ENCODE data around the gene PDE4B. TPM values are rescaled to one million over a fixed set of nuclear protein-coding genes. Genes with fewer than 3 reads are reported as not detected.

The PDE4B gene
- total RNA-seq, 2 donors from 2014 or later: 23.6 to 53.9 TPM

DNA sequence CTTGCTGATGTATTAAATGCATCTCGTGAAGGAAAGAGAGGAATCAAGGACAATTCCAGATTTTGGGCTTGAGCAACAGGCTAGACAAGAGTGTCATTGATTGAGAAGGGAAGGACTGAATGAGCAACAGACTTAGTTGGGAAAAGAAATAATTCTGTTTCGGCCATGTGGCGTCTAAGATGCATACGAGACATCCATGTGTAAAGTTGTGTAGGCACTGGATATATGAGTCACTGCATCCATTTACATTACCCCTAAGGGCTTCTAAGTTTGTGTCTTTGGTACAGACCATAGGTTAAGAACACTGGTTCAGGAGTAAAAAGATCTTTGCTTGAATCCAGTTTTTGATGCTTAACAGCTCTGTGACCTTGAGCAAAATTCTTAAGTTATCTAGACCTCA lies 434.3 kb downstream of the PDE4B start:
- Mint-ChIP-seq H3K36me3 (ENCODE audit: insufficient read depth in 2 of 2) (no peaks in the 10 kb centered on the region), H3K9me3 (no peaks in the 10 kb centered on the region), H3K4me3 (no peak overlapping the region), H3K4me1 (ENCODE audit: low read depth) (peaks cover 25% of the 10 kb centered on the region), H3K27ac (no peak overlapping the region), H3K27me3 (ENCODE audit: low read depth) (peaks cover 8% of the 10 kb centered on the region)
- ATAC-seq (replicated peaks in 1 of 2) (no peak), DNase-seq (no peak)

DNA sequence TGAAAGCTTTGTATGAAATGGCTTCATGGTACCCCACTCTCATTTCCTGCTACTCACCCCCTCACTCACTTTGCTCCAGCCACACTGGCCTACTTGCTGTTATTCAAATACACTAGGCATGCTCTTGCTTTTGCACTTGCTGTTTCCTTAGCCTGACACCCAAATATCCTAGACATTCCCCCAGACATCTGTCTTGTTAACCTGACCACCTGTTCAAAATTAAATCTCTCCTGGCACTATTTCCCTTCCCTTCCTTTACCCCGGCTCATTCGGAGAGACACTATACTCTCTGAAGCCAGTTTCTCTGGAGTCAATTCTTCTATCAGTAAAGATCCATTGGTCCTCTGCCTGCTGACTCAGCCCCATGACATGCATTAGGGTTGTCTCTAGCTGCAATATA lies 435.3 kb downstream of the PDE4B start:
- DNase-seq (no peak), ATAC-seq (replicated peaks in 1 of 2) (no peak)
- Mint-ChIP-seq H3K4me1 (ENCODE audit: low read depth) (peaks cover 25% of the 10 kb centered on the region), H3K36me3 (ENCODE audit: insufficient read depth in 2 of 2) (no peaks in the 10 kb centered on the region), H3K27me3 (ENCODE audit: low read depth) (peaks cover 8% of the 10 kb centered on the region), H3K27ac (no peak overlapping the region), H3K9me3 (no peaks in the 10 kb centered on the region), H3K4me3 (no peak overlapping the region)

DNA sequence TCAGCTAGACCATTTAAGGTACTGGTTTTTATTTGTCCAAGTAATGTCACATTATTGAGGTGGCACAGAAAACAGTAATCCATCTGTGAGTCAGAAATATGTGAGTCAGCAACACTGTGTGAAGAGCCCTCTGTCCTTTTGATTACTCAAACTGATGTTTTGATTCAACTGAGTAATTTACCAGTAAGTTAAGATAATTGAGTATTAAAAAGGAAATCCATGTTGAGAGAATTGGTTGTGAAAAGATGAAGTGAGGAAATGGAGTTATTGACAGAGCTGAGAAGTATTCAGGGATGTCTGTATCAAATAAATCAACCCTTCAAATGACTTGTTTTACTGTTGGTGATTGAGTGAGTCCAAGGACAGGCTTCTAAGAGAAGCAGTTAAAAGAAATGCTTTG lies 438.5 kb downstream of the PDE4B start:
- ATAC-seq (replicated peaks in 1 of 2) (peak; percentile 96 to 98), DNase-seq (no peak)
- Mint-ChIP-seq H3K27me3 (ENCODE audit: low read depth) (peaks cover 17% of the 10 kb centered on the region), H3K4me1 (ENCODE audit: low read depth) (peaks cover 15% of the 10 kb centered on the region), H3K4me3 (peak overlapping the region in 1 of 2 donors; percentile 73), H3K36me3 (ENCODE audit: insufficient read depth in 2 of 2) (no peaks in the 10 kb centered on the region), H3K27ac (peak overlapping the region; percentile 88), H3K9me3 (no peaks in the 10 kb centered on the region)

DNA sequence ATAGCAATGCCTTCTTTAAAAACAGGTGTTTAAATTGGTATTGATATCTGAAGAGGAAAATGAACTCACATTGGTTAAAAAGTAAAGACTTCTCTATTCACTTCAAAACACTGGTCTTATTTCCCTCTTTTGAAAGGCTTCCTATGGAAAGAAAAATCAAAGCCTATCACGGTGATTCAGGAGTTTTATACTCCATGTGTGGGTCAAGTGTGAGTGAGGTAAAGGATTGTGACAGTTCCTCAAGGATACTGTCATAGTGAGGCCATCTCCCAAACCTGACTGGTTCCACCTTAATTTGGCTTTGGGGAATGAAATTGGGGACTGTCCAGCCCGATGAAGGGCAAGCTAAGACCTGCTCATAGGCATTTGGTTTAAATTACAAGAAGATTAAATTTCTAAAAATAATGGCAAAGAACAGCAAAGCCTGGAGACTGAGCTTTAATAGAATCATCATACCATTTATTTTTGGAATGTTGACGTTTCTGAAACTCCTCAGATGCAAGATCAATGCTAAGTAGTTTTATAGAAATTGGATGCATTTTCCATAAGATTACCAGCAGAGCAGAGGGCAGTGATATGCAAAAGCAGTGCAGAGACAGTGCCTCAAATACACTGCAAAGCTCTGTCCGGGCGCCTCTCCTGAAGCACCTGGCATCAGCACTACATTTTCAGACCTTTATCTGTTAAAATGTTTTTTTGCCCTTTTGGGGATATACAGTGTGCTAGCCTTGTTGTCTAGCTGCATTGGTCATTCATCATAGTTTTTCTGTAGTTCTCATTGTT lies 439.2 kb downstream of the PDE4B start:
- ATAC-seq (replicated peaks in 1 of 2) (no peak), DNase-seq (no peak)
- Mint-ChIP-seq H3K4me1 (ENCODE audit: low read depth) (peaks cover 15% of the 10 kb centered on the region), H3K27ac (peak overlapping the region; percentile 88), H3K4me3 (peak overlapping the region in 1 of 2 donors; percentile 73), H3K9me3 (no peaks in the 10 kb centered on the region), H3K27me3 (ENCODE audit: low read depth) (peaks cover 23% of the 10 kb centered on the region), H3K36me3 (ENCODE audit: insufficient read depth in 2 of 2) (no peaks in the 10 kb centered on the region)

DNA sequence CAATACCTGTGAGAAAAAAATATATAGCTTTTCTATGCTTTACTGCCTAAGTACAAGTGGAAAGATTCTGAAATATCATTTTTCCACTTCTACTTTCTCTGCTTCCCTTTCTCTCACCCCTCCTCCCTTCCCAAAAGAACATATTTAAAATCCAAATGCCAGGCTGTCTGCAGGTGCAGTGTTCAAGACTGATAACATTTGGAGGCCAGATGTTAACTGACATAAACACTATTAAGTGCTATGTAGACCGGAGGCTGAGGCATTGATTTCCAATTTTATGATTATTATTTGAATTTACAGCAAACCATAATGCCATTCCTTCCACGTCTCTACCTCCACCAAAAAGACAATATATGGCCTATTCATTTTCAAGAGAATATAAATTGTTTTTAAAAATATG lies 444.3 kb downstream of the PDE4B start:
- DNase-seq (no peak), ATAC-seq (replicated peaks in 1 of 2) (no peak)
- Mint-ChIP-seq H3K27ac (no peak overlapping the region), H3K9me3 (no peaks in the 10 kb centered on the region), H3K4me1 (ENCODE audit: low read depth) (no peaks in the 10 kb centered on the region), H3K4me3 (no peak overlapping the region), H3K27me3 (ENCODE audit: low read depth) (peaks cover 38% of the 10 kb centered on the region), H3K36me3 (ENCODE audit: insufficient read depth in 2 of 2) (no peaks in the 10 kb centered on the region)

DNA sequence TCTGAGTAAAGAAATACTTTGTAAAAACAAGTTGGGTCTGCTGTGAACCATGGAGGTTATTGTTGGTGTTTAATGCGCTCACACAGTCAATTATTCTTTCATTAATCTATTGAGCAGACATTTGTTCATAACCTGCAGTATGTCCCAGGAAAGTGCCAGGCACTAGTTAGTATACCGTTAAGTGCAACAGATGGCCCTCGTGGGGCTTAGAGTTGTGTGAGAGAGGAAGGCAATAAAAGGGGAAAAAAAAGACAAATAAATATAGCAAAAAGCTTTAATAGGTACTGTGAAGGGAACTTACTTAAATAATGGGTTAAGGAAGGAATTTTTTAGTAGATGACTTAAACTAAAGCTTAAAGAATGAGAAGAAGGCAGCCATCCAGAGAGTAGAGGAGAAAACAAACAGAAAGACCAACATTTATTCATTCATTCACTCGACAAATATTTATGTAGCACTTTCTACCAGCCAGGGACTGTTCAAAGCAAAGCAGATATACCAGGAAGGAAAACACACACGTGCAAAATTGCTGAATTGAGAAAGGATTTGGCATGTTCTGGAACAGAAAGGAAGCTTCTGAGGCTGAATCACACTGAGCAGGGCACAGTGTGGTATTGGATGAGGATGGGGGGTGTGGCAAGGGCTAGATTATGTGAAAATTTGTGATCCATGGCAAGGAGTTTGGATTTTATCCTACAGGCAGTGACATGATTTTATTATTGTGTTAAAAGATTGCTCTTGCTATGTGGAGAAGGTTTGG lies 445.2 kb downstream of the PDE4B start:
- Mint-ChIP-seq H3K27me3 (ENCODE audit: low read depth) (peaks cover 38% of the 10 kb centered on the region), H3K9me3 (no peaks in the 10 kb centered on the region), H3K4me1 (ENCODE audit: low read depth) (no peaks in the 10 kb centered on the region), H3K4me3 (no peak overlapping the region), H3K27ac (no peak overlapping the region), H3K36me3 (ENCODE audit: insufficient read depth in 2 of 2) (no peaks in the 10 kb centered on the region)
- no peak for DNase-seq
- no peak for ATAC-seq (replicated peaks in 1 of 2)

DNA sequence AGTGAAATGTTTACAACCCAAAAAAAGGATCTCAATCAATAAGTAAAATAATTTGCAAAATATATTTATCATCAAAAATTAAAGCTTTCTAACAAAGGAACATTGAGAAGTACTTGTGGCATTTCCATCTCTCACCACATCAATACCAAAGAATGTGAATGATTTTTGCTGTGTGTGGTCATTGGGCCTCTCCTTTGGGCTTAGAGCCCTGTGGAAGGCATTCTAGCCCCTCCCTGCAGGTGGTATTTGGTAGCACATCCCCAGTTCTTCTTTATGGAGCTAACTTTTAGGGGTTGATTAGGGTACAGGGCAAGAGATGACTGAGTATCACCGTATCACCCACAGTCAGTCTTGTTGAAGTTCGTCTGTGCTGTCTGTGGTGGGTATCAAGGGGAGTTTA lies 447.1 kb downstream of the PDE4B start:
- ATAC-seq (replicated peaks in 1 of 2) (no peak), DNase-seq (no peak)
- Mint-ChIP-seq H3K4me1 (ENCODE audit: low read depth) (no peaks in the 10 kb centered on the region), H3K4me3 (no peak overlapping the region), H3K27me3 (ENCODE audit: low read depth) (peaks cover 32% of the 10 kb centered on the region), H3K9me3 (no peaks in the 10 kb centered on the region), H3K27ac (no peak overlapping the region), H3K36me3 (ENCODE audit: insufficient read depth in 2 of 2) (no peaks in the 10 kb centered on the region)

DNA sequence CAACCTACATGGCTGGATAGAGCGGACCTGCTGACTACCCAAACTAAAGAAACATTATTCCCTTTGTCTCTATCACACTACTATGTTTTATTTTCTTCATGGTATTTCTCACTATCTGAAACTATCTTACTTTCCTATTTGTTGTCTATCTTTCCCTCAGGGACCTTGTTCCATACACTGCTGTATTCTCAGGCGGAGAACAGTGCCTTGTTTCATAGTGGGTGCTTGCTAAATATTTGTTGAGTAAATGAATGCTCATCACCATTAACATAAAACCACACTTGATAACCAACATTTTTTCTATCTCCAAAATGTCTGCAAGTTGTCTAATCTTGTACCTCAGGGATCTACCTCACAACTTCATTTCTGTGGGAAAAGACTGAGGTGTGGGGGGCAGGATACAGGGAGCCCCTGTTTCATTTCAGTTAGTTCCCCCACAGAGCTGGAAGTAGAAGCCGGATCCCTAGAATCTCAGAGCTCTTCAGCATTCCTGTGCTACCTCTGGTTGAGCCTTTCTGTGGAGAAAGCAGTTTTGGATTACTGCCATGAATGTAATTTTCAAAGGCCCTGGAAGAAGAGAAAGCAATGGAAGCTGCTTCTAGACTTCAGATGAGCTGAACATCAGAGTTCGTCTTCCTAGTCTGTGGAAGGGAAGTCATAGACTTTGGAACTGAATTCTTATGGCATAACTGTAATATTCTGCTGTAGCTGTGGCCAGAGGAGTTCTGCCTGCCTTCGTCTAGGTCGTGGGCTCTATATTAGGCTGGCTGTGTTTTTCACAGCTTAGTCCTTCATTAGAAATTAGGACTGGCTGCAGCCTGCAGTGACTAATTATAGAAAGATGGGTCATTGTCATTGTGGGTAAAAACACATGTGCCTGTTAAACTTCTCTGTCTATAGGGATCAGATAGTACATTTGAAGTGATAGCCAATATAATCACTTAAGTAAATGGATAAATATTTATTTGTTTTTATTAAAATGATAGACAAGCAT lies 448.1 kb downstream of the PDE4B start:
- Mint-ChIP-seq H3K27ac (no peak overlapping the region), H3K9me3 (no peaks in the 10 kb centered on the region), H3K4me3 (no peak overlapping the region), H3K4me1 (ENCODE audit: low read depth) (no peaks in the 10 kb centered on the region), H3K27me3 (ENCODE audit: low read depth) (peaks cover 24% of the 10 kb centered on the region), H3K36me3 (ENCODE audit: insufficient read depth in 2 of 2) (no peaks in the 10 kb centered on the region)
- ATAC-seq (replicated peaks in 1 of 2) (no peak), DNase-seq (no peak)

DNA sequence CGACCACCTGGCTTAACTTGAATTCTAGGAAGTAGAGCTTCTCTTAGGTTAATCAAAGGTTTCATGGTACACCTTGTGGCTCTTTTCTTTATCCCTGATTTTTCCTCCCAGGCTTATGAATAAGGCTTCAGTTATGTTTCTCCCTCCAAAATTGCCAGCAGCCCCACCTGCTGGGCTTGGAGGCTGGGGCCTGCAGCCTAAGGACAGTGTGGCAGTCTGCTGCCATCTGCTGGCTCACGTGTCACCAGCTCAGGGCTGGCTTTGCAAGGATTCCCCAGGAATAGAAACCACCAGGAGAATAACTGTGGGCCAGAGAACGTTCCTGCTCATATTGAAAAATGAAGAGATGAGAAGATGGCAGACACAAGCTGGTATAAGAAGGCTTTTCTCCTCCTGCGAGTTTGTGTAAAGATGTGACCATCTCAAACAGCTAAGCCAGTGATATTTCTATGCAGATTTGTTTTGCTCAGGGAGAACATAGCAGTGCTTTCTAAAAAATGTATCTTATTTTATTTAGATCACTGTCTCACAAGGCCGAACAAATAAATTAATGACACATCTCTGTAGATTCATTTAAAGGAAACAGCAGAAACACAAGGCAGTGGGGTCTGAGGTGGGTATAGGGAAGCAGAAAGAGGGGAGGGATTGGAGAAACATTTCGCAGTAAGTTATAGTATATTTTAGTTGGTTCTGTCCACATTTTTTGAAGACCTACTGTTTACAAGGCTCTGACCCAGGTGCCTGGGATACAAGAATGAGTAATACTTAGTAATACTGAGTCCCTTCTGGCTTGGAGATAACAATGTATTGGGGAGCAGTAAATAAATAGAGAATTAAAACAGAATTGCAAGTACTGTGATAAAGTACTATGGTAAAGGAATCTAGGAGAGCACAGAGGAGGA lies 450.2 kb downstream of the PDE4B start:
- Mint-ChIP-seq H3K27ac (no peak overlapping the region), H3K4me1 (ENCODE audit: low read depth) (no peaks in the 10 kb centered on the region), H3K9me3 (no peaks in the 10 kb centered on the region), H3K27me3 (ENCODE audit: low read depth) (peaks cover 7% of the 10 kb centered on the region), H3K36me3 (ENCODE audit: insufficient read depth in 2 of 2) (no peaks in the 10 kb centered on the region), H3K4me3 (no peak overlapping the region)
- peak; percentile 48 to 59 for ATAC-seq (replicated peaks in 1 of 2)
- DNase-seq: peak; percentile 79

DNA sequence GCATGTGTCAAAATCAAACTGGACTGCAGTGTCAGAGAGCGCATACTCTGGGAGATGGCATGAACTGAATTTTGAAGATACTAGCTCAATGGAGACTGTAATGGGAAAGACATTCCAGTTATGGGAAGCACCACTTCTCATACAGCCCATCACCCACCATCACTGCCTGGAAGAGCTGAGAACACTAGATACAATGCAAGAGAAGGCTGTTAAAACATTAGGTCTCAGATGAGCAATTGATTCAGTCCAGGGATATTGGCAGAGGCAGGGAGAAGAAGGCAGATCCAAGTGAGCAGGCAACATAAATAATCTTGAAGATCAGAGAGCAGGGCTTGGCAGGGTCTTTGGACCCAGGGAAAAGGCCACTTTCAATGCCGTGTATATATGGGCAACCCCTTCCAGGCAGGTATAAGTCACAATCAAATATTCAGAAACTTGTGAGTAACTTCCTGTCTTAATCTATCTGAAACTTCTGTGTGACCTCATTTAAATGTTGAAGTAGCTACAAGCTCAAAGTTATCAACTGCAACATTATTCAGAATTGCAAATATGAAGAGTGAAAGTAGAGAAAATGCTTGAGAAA lies 450.9 kb downstream of the PDE4B start:
- ATAC-seq (replicated peaks in 1 of 2) (peak; percentile 68 to 70), DNase-seq (peak in 1 of 2 donors; percentile 35)
- Mint-ChIP-seq H3K4me3 (no peak overlapping the region), H3K36me3 (ENCODE audit: insufficient read depth in 2 of 2) (no peaks in the 10 kb centered on the region), H3K9me3 (no peaks in the 10 kb centered on the region), H3K27me3 (ENCODE audit: low read depth) (peaks cover 4% of the 10 kb centered on the region), H3K27ac (no peak overlapping the region), H3K4me1 (ENCODE audit: low read depth) (no peaks in the 10 kb centered on the region)

DNA sequence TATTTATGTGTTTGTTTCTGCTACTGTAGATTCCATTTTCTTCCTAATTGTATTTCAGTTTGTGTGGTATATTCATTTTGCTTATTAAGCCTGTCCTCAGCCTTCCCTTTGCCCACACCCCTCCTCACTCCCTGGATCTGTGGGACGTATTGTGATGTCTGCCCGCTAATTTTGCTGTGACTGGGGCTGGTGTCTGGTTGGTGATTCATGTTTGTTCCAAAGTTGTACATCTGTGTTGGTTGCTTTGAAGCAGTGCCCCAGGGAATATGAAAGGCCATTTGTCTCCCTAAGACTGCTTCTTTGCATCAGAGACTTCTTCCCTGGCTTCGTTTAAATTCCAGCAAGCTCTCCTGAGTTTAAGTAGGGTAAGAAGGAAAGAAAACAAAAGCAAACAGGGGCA lies 451.7 kb downstream of the PDE4B start:
- ATAC-seq (replicated peaks in 1 of 2) (no peak), DNase-seq (no peak)
- H3K27me3 Mint-ChIP-seq (ENCODE audit: low read depth): peaks cover 6% of the 10 kb centered on the region
- H3K9me3 Mint-ChIP-seq: no peaks in the 10 kb centered on the region
- H3K27ac Mint-ChIP-seq: no peak overlapping the region
- H3K4me1 Mint-ChIP-seq (ENCODE audit: low read depth): no peaks in the 10 kb centered on the region
- H3K4me3 Mint-ChIP-seq: no peak overlapping the region
- no peaks in the 10 kb centered on the region for H3K36me3 Mint-ChIP-seq (ENCODE audit: insufficient read depth in 2 of 2)

DNA sequence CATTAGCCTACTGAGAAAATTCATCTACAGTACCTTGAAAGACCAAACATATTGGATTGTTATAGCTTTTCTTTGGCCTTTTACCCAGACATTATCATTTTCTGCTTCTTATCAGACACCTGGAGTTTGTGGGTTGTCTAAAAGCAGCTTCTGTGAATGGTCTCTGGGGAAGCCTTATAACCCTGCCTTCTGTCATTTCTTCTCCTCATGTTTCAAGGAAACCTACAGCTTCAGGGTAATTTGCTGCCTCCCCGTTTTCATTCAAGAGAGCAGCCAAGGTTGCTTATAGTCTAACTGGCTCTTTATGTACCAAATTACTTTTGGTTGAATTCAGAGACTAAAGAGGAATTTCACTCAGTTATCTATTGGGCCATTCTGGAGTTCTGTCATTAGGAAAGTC lies 453.0 kb downstream of the PDE4B start:
- Mint-ChIP-seq H3K27me3 (ENCODE audit: low read depth) (peaks cover 6% of the 10 kb centered on the region), H3K27ac (peak overlapping the region; percentile 83), H3K4me3 (peak overlapping the region; percentile 41 to 82), H3K36me3 (ENCODE audit: insufficient read depth in 2 of 2) (no peaks in the 10 kb centered on the region), H3K4me1 (ENCODE audit: low read depth) (peaks cover 4% of the 10 kb centered on the region), H3K9me3 (no peaks in the 10 kb centered on the region)
- DNase-seq: no peak
- ATAC-seq (replicated peaks in 1 of 2): no peak

Data from activated T-cell treated with anti-CD3 and anti-CD28 coated beads, Interleukin-2, amount 50 U/mL, for 72 hours (primary cell).